Fibroblast of pulmonary artery (primary cell): ENCODE results near the gene ATXN7L3.

Experiments
- DNase-seq: peaks from one replicate; pipeline ENCODE4 v3.0.0-alpha.2; 2010; ENCODE audit warnings: low read depth
- H3K4me3 ChIP-seq: replicated peaks from 2 replicates; pipeline ENCODE4 v1.5.1; 2011; ENCODE audit warnings: low read depth, mild to moderate bottlenecking, control low read depth, low read length, moderate library complexity
- TF ChIP-seq, protein P1 (sequence below): IDR thresholded peaks from 2 replicates; pipeline ENCODE4 v1.5.1; 2011; ENCODE audit warnings: mild to moderate bottlenecking, control low read depth, low read length, inconsistent platforms; ENCODE audit errors: missing control alignments

The ATXN7L3 gene

DNA sequence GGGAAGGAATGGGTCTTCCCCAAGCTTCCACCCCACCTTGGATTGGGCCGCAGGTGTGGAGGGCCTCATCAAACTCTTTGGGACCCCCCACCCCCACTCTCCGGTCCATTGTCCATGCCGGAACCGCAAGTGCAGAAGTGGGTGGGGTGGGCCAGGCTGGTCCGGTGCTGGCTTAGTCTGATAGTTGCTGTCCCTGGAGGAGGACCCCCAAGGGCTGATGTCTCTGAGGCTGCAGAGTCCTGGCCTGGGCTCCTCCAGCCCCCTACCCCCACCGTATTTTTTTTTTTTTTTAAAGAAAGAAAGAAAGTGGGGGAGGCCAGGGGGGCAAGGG, 7.1 kb upstream of the ATXN7L3 start:
- TF ChIP-seq, protein P1, sequence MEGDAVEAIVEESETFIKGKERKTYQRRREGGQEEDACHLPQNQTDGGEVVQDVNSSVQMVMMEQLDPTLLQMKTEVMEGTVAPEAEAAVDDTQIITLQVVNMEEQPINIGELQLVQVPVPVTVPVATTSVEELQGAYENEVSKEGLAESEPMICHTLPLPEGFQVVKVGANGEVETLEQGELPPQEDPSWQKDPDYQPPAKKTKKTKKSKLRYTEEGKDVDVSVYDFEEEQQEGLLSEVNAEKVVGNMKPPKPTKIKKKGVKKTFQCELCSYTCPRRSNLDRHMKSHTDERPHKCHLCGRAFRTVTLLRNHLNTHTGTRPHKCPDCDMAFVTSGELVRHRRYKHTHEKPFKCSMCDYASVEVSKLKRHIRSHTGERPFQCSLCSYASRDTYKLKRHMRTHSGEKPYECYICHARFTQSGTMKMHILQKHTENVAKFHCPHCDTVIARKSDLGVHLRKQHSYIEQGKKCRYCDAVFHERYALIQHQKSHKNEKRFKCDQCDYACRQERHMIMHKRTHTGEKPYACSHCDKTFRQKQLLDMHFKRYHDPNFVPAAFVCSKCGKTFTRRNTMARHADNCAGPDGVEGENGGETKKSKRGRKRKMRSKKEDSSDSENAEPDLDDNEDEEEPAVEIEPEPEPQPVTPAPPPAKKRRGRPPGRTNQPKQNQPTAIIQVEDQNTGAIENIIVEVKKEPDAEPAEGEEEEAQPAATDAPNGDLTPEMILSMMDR: no peak
- H3K4me3 ChIP-seq: no peak overlapping the region
- no peak for DNase-seq

DNA sequence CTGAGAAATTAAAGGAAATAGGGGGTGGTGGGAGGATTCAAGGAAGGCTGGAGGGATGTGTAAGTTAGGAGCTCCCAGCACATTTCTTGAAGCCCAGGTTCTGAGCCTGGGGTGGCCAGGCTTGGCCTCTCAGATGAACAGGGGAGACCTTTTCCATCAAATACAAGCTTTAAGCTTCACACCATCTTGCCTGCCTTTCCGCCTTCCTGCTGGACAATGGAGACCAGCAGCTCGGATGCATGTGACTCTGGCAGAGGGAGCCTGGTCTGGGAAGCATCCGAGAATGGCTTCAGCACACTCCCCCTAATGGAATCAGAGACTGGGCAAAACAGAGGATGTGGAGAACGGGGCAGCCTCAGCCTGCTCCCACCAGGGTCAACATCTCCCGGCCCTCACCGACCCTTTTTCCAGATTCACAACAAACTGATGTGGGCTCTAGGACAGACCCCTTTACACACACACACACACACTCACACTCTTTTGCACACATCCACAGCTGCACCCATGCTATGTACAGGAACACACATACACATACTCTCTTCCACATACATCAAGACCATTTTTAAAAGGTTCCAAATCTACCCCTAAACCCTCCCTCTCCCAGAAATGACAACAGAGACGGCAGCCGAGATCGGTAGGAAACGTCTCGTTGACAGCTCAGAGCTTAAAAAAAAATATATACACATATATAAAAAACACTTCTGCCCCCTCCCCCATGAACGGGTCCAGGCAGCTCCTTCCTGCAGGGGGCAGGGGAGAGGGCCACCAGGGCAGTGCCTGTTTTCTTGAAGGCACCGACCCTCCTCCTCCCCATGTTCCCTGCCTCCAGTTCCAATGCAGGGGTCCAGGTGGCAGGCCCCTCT, 6.5 kb upstream of the ATXN7L3 start:
- DNase-seq: no peak
- no peak overlapping the region for H3K4me3 ChIP-seq
- TF ChIP-seq, protein P1: peak; percentile 13

DNA sequence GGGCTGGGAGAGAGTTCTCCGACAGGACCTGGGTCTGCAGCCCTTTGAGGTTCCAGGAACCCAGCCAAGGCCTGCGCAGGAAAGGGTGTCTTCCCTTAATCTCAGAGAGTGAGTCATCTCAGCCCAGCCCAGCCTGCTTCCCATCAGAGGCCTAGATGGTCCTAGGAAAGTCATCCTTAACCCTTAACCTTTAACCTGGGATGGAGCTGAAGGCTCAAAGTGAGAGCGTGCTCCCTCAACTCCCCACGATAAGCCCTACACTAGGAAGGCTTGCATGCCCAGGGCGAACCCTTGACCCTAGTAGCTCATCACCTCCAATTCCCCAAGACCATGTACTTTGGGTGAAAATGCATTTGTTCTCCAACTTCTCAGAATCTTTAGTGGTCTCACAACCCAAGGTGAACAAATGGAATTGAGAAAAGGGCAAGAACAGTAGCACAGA, 4.8 kb upstream of the ATXN7L3 start:
- TF ChIP-seq, protein P1: no peak
- H3K4me3 ChIP-seq: no peak overlapping the region
- DNase-seq: peak; percentile 46

DNA sequence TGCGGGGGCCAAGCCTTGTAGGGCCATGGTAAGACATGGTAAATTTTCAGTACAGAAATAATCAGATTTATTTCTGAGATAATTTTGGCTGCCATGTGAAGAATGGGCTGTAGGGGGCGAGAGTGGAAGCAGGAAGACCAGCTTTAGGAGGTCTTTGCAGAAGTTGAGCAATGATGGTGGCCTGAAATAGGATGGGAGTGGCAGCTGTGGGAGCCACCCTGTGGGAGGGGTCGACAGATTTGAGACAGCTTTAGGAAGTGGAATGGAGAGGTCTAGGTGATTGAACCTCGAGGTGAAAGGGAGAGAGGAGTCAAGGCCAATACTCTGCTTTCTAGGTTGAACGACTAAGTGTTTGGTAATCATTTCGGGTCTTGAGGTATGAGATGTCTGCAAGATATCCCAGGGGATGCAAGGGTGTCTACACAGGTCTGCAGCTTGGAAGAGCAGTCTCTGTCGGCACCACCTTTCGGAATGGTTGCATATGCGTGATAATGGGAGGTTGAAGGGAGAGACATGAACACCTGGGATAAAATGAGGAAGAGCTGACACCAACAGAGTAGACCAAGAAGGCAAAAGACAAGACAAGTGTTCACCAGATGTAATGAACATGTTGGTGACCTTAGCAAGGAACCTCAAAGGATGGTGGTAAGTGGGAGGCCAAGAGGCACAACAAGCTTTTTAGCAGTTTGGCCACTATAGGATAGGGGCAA, 4.2 kb upstream of the ATXN7L3 start:
- TF ChIP-seq, protein P1: peak; percentile 78
- H3K4me3 ChIP-seq: no peak overlapping the region
- peak; percentile 71 for DNase-seq

DNA sequence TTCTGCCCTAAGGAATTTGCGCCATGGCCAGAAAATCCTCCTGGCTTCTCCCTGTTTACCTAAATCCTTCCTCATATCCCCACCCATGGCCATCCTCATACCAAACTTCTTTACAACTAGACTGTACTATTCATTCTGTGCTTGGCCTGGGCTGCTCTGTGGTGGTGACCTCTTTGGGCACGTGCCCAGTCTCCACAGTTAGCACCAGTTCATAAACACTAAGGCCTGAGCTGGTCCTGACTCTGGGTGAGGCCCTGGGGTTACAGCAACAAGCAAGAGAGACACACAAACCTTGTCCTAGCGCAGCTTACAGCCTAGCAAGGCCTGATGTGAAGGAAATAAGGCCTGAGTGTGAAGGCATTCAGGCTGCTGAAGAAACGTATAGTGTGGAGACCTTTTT, 3.1 kb upstream of the ATXN7L3 start:
- DNase-seq: no peak
- TF ChIP-seq, protein P1: no peak
- H3K4me3 ChIP-seq: no peak overlapping the region

DNA sequence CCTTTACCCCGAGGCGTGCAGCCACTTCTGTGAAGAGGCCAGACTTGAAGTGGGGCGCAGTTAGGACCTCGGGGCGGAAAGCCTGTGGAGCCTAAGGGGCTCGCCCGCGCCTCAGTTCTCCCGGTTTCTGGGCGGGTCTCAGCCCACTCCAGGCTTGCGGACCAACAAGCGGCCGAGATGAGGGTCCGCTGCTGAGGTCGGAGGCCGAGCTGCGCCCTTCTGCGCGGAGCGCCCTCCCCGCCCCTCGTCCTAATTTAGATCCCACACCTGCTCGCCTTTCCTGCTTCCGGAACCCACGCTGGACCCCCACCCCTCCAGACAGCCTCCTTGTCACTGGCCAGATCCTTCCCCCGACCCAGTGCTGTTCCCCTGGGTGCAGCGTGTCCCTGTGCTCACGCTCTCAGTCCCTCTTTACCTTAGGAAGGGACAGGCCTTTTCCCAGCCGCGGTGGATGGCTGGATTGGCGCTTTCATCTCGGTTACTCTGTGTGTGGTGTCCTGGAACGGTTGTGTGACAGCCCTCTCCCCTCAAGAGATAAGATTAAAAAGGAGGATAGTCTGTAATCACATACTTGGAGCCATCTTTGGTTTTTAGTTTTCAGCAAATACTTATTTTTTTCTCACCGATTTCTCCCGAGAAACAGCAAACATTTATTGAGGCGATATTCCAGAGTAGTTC, 933 bp upstream of the ATXN7L3 start:
- peak overlapping the region; percentile 68 for H3K4me3 ChIP-seq
- DNase-seq: no peak
- TF ChIP-seq, protein P1: no peak
